Activated CD4-positive, alpha-beta T cell treated with anti-CD3 and anti-CD28 coated beads, Interleukin-2, Interleukin-6, amounts not matched to agents 100 ng/mL and 50 ng/mL, durations not matched to agents 16 hours and 8 hours (primary cell): ENCODE results near the gene FGF14.

Experiments
- DNase-seq: peaks from one replicate; pipeline ENCODE4 v3.0.0-alpha.2; 2020

FGF14 gene

DNA sequence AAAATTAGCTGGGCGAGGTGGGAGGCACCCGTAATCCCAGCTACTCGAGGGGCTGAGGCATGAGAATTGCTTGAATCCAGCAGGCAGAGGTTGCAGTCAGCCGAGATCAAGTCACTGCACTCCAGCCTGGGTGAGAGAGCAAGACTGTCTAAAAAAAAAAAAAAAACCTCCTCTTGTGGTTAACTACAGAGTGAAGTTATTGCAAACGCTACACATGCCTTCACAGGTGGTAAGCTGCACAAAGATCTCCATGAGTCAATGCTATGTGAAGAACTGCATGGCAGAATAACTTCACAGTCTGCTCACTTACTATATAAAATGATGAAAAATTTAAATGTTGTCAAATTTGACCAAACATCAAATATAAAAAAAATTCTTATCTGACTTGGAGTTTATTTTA, 436.8 kb downstream of the FGF14 start:
- DNase-seq, result no peak

DNA sequence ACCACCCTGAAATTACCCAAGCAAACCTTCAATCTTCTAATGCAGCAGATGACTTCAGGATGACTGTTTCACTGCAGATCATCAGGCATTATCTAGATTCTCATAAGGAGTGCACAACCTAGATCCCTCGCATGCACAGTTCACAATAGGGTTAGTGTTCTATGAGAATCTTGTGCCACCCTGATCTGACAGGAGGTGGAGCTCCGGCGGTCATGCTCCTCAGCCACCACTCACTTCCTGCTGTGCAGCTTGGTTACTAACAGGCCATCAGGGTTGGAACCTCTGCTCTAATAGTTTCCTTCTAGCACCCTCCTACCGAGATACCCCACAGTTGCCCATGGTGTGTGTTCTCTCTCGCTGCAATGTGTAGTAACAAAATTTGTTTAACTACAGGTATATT, 442.8 kb downstream of the FGF14 start:
- no peak for DNase-seq

DNA sequence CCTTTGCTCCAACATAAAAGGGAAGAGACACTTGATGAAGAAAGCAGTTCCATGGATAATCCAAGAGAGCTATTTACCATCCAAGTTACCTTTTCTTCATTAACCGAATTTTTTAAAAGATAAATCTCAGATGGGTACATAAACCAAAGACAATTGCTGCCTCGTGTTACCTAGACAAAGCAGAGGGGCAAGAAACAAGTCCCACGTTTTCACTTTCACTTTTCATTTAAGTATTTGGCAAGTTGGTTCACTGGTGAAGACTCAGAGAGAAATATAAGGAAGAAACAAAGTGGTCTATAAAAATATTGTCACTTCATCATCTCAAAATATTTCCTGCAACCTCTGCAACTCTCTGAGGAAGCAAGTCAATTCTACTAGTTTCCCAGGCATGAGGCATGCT, 446.1 kb downstream of the FGF14 start:
- no peak for DNase-seq

DNA sequence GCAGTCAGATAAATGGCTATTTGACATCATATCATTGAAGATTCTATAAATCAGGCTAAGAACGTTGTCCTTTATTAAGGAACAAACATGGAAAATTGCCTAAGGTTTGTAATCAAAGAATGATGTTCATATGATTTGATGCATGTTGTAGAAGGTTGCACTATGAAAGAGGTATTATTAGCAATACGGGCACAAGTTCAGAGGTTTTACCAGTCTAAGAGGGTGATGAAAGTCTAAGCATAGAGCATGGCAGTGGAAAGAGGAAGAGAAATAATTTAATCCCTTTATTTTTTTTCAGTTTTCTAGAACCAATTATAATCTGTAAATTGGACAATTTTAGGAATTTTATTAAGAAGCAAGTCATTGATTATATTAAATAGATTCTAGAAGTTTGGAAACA, 450.7 kb downstream of the FGF14 start:
- DNase-seq, result no peak

DNA sequence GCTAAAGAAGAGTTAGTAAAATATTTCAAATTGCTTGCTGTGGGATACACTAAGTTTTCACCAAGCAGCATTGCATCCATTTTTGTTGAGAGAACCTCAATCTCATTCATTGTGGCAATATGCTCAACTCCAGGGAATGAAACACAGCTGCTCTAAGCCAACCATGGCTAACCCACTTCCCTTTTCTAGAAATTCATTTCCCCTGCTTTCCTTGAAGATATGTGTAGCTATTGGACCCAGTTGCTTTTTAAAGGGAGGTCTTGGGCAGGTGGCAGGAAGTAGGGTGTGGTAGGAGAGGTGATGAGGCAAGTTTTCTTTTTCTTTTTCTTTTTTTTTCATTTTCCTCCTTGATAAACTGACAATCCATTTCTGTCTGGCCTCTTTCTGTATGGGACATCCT, 452.2 kb downstream of the FGF14 start:
- no peak for DNase-seq

DNA sequence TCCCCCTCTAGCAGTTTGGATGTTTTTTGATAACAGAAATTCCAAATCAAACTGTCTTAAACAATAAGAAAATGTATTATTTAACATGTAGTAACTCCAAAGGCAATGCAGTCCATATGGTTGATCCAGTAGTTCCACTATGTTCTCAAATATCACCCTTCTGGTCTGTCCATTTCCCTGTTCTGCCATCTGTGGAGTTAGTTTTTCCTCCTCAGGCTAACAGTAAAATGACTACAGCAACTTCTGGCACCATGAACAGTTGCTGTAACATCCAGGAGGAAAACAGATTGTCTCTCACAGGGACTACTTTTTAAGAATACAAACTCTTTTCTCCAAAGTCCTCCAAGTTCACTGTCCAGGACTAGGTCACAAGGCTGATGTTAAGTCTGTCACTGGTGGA, 455.4 kb downstream of the FGF14 start:
- no peak for DNase-seq

DNA sequence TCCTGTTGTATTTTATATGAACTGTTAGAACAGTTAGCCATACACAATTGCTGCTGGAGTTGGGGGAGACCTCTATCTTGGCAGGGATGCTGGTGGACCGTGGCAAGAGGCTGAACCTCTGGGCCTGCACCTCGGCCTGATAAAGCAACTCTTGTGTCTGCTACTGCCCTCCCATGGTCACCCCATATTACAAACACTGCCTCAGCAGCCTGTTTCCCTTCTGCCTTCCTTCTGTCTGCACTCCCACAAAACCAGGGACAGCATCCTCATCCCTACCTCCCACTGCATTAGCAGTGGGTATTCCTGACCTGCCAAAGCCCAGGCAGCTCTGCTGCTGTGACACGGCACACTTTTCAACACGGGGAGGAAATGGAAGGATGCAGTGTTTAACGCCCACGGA, 456.4 kb downstream of the FGF14 start:
- no peak for DNase-seq

DNA sequence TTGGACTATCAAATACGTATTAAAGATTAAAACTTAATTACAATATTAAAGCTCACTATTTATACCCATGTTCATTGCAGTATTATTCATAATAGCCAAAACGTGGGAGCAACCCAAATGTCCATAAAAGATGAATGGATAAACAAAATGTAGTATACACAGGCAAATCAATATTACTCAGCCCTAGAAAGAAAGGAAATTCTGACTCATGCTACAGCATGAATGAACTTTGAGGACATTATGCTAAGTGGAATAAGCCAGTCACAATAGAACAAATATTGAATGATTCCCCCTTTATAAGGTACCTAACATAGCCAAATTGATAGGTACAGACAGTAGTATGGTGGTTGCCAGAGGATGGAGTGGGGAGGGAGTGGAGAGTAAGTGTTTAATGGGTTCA, 457.3 kb downstream of the FGF14 start:
- no peak for DNase-seq

DNA sequence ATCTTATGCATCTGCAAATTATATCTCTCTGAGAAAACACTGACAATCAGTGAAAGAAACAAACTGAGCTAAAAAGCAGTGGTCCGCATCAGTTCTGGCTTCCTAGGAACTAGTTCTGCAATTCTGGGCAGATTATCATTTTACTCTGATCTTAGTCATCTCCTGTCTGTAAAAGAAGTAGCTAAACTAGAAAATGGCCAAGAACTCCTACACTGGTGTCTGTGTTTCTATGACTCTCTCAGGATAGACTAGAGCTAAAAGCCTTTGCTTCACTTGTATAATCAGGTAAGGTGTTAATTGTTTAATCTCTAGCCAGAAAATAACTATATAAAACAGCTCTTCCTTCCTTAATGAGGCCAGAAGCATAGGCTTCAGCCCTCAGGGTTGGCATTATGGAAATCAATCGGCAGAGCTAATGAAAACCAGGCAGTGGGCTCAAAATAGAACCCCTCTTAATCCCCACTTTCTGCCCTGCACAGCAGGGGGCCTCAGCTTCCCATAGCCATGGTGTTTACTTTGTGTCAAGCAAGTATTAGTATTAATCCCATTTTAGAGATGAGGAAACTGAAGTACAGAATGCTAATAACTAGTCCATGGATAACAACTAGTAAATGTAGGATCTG, 459.2 kb downstream of the FGF14 start:
- no peak for DNase-seq

DNA sequence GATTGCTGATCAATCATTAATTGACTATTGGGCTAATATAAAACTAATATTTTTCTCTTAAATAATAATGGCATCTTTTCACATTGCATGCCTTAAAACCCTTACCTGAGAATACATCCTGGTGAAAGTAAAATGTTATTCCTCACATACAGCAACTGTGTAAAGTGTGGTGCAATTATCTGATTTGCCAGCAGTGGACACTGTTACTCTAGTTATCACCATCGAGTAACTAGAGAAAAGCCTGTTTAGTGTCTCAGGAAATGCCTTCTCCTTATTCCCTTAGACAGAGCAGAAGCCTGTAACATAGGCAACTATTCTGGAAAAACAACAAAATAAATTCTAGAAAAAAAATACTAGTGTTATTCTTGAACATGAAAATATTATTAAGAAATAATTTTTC, 459.8 kb downstream of the FGF14 start:
- DNase-seq, result peak; percentile 14

DNA sequence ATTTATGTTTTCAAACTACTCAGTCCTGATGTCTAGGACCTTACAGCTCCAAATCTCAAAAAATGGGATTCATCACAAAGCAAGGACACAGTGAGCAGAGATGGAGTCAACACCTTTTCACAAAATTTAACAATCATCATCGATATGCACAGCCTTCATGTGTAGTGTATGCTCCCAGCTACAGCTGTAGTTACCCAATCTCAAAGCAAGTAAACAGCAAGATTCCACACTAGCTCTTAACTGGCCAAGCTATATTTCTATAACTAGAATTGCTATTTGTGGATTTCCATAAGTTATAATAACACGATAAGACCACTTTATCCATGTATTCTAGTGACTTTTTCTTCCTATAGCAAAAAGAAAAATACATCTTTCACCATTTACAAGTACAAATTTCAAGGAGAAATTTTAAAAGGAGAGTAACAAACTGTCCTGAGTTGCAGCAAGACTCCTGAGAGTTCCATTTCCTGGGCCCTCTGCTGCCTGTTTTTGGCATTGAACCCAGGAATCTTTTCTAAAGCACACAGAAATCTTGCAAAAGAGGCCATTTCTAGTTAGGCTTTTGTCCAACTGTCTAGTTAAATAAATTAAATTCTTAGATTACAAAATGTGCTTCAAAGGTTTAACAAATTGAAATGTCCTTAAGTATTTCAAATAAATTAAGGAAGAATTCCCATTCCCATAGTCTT, 460.6 kb downstream of the FGF14 start:
- no peak for DNase-seq

DNA sequence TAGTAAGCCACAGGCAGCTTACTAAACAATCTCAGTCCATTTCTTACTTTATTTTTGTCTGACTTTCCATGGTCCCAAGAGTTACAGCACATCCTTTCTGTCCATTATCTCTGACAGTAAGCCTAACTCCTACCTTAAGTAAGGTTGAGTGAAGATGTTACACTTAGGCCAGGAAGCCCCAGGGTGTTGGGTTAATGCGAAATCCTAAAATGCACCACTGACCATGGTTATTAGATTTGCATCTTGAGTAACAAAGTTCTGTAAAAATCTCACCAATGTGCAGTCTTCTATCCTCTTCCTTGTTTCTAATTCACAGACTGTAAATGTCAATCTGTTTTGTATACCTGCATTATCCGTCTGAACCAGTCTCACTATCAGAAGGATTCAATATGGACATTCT, 462.5 kb downstream of the FGF14 start:
- no peak for DNase-seq

DNA sequence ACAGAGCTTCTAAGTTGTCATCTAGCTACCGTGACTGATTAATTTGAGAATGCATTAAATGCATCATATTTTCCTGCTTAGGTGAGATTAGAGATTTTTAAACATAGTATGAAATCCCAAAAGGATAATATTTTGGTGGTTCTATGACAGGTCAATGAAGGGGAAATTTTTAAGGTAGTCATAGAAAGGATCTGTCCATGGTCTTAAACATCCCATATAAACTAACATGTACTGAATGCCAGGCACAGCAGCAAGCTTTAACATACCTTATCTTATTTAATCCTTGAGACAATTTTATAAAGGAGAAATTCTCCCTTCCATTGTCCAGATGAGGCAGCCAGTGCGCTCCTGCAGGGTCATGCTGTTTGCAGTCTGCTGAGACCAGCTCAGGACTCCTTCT, 466.0 kb downstream of the FGF14 start:
- no peak for DNase-seq

DNA sequence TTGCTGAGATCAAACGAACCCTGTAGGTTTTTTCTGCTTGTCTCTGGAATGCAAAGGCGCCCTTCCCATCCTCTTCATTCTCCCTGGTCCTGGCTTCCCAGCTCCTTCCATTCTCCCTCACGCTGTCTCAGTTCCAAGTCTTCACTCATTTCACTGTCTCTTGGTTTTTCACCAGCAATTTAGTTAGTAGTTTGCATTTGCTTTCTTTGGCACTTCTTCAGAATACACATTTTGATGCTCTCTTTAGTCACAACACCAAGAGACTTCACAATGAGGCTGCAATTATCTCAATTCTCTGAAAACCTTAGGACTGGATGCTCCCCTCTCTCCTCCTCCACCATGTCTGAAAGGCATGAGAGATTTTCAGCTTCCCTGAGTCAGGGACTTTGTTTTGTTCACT, 470.7 kb downstream of the FGF14 start:
- no peak for DNase-seq

DNA sequence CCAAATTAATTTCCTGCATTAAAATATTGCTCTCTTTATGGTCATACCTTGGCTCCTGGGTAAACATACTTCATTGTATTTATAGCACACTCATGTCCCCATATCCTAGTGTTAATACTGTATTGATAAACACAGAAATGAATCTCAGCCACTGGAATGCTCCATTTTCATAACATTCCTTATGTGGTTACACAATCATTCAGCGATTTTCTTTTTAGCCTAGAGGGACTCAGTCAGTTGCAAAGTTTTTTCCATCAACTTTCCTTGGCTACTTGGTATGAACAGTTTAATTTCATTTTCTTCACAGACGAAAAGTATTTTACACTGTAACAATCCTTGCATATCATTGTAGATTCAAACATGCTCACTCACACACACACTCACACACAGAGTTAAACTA, 471.5 kb downstream of the FGF14 start:
- DNase-seq, result no peak

DNA sequence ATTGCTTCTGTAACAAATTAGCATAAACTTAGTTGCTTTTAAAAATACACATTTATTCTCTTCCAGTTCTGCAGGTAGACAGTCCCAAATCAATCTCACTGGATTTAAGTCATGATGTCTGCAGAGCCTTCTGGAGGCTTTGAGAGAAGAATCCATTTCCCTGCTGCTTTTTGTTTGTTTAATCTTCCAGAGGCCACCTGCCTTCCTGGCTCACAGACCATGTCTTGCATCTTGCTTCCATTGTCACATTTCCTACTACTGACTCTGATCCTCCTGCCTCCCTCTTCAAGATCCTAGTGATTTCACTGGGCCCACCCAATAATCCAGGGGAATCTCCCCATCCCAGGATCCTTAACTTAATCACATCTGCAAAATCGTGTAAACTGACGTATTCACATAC, 476.1 kb downstream of the FGF14 start:
- DNase-seq, result no peak

DNA sequence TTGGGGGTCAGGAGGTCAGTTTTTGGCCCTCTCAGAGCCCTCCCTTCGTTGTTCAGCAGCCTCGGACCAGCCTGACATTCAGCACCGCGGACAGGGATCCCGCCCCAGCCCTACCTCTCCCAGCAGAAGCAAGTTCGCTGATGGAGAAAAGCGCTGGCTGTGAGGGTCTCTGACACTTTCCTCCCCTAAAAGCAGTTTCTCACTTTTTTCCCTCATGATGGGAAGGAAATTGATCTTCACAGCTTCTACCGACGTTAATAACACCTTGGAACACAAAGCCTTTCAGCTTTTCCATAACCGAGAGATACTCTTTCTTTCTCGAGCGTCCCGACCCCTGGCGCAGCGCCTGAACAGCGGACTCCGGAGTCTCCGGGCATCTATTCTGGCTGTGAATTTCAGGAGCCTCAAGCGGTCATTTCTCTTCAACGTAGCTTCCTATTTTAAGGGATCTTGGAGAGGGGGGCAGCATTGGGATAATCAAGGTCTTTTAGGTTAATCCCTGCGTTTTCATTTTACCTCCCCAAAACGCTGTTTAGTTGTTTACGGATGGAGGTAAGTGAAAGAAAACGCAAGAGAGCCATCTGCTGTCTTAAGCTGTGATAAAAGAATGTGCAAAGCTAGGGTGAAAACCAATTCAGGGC, 482.2 kb downstream of the FGF14 start:
- DNase-seq, result peak; percentile 3

DNA sequence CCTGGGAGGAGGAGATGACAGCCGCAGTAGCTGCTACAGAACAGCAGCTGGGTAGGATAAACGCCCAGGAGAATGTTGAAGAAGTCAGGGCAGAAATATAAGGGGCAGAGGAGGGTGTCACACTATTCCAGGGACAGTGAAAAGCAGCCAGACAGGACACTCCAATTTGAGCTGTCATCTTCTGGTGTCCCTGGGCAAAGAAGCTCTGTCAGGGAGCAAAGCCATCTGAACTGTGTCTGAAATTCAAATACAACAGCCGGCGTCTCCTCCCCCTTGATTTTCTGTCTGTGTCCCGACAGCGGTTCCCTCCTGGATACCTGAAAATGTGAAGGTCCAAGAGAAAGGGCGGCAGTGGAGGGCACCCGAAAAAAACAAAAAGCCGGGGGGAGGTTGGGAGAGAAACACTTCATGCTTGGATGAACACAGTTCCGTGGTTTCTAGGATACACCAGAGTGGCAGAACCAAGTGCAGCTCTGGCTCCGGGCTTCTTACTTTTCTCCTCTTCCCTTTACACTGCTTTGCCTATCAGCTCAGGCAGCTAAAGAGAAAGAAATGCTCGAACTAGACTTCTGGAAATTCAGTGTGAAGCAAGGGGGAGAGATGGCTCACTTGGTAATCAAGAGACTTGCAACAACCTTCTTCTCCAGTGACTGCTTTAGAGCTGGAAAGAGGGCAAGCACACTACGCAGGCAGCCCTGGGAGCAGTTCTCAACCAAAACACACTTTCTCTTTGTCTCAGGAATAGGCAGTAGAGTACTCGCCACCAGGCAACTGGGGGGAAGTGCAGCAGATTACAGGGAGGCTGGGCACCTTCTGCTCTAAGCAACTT, 483.8 kb downstream of the FGF14 start:
- DNase-seq, result no peak

DNA sequence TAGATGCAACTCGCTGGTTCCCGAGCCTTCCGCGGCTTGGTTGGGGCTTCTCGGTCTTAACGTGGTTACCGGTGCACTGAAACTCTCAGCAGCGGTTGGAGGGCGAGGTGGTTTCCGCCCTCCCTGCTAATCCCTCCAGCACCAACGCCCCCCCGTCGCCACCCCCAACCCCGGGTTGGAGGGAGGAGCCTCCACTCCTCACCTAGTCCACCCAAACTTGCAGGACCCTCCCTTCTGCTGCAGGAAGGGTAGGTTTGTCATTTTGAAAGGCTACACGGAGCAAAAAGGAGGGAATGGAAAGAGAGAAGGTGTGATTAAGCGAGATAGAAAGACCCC, 484.4 kb downstream of the FGF14 start:
- no peak for DNase-seq

DNA sequence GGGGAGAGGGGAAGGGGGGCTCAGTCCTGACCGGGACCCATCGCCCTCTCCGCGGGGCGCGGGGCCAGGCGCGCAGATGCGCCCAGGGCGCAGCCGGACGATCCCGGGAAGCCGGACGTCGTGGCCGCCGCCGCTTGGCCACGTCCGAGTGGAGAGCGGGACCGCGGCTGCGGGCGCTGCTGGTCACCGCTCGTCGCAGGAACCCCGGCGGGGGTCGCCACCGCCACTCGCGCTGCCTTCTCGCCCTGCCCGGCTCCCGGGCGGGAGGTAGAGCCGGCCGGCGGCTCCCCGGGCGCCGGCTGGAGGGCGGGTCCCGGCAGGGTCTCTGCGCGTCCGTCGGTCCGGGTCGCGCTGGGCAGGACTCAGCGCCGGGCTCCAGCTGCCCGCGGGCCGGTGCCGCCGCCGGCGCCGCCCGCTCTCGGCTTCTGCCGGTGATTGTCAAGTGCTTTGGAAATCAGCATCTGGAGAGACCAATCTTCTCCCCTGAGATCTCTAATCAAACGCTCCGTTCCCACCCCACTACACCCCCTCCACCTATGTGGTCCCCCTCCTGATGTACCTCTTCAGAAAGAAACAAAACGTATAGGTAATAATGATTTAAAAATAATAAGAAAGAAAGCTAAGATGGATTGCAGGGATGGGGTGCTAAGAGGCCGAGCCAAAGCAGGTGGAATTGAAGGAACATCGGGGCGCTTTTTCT, 484.9 kb downstream of the FGF14 start:
- no peak for DNase-seq

DNA sequence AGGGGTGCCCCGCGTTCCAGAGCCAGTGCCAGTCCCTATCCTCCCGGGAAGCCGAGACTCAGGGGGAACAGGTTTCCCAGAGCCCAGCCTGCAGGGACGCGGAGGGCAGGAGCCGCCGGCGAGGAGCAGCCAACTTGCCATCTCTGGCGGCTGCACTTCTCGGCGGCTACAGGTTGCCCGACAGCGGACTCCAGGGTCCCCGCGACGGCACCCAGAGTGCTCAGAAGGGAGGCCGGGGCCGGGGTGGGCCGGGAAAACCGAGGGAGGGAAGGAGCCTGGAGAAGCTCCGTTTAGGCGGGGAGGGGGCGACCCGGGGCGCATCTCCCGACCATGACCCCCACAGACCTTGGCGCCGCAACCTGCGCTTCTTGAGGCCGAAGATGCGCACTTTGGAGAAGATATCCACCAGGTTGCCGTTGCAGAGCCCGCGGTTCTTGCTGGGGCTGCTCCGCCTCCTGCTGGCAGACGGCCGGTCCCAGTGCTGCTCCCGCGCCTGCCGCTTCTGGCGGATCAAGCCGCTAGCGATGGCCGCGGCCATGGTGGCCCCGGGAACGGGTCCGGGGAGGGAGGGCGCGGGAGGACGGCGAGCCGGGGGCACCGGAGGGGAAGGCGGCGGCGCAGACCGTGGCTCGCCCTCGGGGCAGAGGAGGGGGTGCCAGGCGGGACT, 485.6 kb downstream of the FGF14 start:
- DNase-seq, result no peak

DNA sequence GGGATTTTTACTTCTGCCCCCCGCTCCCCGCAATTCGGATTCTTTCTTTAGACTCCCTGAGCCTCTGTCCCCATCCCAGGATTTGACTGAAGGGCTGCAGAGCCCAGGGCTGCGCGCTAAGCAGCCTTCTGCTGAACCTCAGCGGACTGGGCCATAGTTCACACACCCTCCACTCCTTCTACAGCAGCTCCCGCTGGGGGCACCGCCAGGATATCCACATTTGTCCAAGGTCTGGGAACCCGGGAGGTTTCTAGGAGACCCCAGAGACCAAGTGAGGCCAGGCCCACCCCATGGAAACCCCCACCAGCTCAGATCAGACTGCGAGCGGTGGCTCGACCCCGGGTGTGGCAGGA, 486.1 kb downstream of the FGF14 start:
- DNase-seq, result no peak

DNA sequence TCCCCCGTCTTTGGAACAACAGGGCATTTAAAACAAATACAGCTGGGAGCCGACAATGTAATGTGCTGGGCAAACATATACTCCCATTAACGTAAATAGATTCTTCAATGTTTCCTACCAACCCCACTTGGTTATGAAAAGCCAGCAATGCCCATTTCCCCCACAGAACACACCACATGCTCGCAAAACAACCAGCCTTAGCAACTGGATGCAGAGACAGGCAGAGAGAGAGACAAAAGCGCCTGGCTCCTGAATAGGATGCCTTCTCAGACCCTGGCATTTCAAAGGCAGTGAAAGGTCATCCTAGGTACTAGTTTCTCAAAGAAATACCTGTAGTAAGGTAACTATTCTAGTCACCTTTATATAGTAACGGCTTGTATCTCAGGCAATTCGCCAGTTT, 486.5 kb downstream of the FGF14 start:
- DNase-seq, result no peak
